A549 treated with CORT108297 at 1 μM for 4 hours (cell line): Measurements from ENCODE around the gene FDCSP. TPM values are rescaled to one million over a fixed set of nuclear protein-coding genes. Genes with fewer than 3 reads are reported as not detected.

Experiments
- total RNA-seq: library from RNA; stranded (reverse); fragments of 200-300 nt; extraction: Qiagen RNA extraction; gene quantifications from 5 replicates; pipeline ENCODE4 v1.2.3, GENCODE V29; 2022

The FDCSP gene
- not detected in 5 replicates for total RNA-seq

DNA sequence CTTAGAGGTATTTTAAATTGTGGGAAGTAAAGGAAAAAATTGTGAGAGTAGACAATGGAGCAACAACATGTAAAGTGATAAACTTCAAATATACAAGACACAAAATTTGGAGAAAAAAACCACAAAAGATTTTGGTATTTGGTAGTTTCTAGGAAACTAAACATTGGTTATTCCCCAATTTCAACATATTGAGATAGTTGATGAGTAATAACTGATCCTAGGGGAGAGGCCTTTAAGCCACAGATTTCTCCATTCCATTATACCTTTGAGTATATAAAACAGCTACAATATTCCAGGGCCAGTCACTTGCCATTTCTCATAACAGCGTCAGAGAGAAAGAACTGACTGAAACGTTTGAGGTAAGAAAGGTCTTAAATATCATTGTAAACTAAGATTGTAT is at the start of gene FDCSP:
TSS of gene FDCSP (plus strand) at position 301 of the 400 bp plus-strand sequence. CDS start 5,071 bp downstream, outside the sequence.

DNA sequence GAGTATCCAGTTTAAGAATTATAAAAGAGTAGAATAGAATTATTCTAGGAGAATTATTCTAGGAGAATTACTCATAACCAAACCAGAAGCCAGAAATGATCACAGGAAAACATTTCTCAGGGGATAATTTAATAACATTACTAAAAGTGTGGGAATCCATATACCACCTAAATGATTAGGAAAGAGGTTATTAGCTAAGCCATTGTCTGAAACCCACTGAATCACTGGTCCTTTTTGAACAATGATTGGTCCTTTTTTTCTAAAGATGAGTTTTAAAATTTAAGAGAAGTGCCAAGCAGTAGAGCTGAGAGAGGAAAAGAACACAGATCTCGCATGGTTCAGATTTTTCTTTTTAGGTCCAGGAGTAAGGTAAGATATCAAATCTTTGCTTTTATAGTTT is 30.5 kb upstream of the FDCSP start, which contains the start of gene ODAM:
TSS of gene ODAM (plus strand) at position 301 of the 400 bp plus-strand sequence. CDS start 819 bp downstream, outside the sequence.

DNA sequence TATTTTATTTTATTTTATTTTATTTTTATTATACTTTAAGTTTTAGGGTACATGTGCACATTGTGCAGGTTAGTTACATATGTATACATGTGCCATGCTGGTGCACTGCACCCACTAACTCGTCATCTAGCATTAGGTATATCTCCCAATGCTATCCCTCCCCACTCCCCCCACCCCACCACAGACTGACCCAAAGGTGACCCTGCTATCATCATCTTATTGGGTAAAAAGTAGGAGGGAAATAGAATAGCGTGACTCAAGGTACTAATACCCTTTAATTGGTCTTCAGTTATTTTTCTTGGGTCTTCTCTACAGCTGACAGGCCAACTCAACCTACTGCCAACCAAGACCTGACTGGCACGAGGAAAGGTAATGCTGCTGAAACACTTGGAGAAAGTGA is 16.4 kb downstream of the FDCSP start, which contains the start of gene CSN3:
TSS of gene CSN3 (plus strand) at position 301 of the 400 bp plus-strand sequence. CDS start 2,223 bp downstream, outside the sequence.

Other genes with a start within 250 kb of the FDCSP start
- gene STATH, start 230.2 kb upstream of the FDCSP start, total RNA-seq, result not detected in 5 replicates
- not detected in 5 replicates for gene HTN3, start 197.7 kb upstream of the FDCSP start, total RNA-seq
- gene HTN1, start 175.7 kb upstream of the FDCSP start, total RNA-seq, result not detected in 5 replicates
- gene PRR27, start 71.9 kb upstream of the FDCSP start, total RNA-seq, result not detected in 5 replicates
- not detected in 5 replicates for gene ODAM, start 30.4 kb upstream of the FDCSP start, total RNA-seq
- not detected in 5 replicates for gene CSN3, start 16.5 kb downstream of the FDCSP start, total RNA-seq
- not detected in 5 replicates for gene CABS1, start 108.9 kb downstream of the FDCSP start, total RNA-seq
- not detected in 5 replicates for gene SMR3A, start 134.6 kb downstream of the FDCSP start, total RNA-seq
- gene SMR3B, start 157.0 kb downstream of the FDCSP start, total RNA-seq, result not detected in 5 replicates
- gene OPRPN, start 171.8 kb downstream of the FDCSP start, total RNA-seq, result not detected in 5 replicates
- not detected in 5 replicates for gene MUC7, start 246.1 kb downstream of the FDCSP start, total RNA-seq